Lower lobe of right lung (tissue), 2 donors: ENCODE measurements around the gene ABCA7. TPM values are rescaled to one million over a fixed set of nuclear protein-coding genes. Genes with fewer than 3 reads are reported as not detected.
A peak's percentile ranks its signal among the peaks of the same experiment; 100 is the strongest.

Experiments
- ATAC-seq, 2 donors: fragments of 200-7000 bp; cut with Tn5 transposase; one replicate each; pipeline ENCODE4 v1.9.1; 2020 to 2022; ENCODE audit warnings: mild to moderate bottlenecking in 2 of 2, moderate library complexity in 2 of 2
- DNase-seq: peaks from one replicate; pipeline ENCODE4 v3.0.0-alpha.2; 2020
- H3K27ac ChIP-seq: fragments of 200-600 bp; one replicate; pipeline ENCODE4 v1.8.0; 2022
- H3K27me3 ChIP-seq: fragments of 200-600 bp; one replicate; pipeline ENCODE4 v1.8.0; 2022; ENCODE audit warnings: low read depth
- H3K36me3 ChIP-seq: fragments of 200-600 bp; one replicate; pipeline ENCODE4 v1.8.0; 2022; ENCODE audit warnings: mild to moderate bottlenecking
- H3K4me1 ChIP-seq: fragments of 200-600 bp; one replicate; pipeline ENCODE4 v1.8.0; 2022
- H3K4me3 ChIP-seq: fragments of 200-600 bp; one replicate; pipeline ENCODE4 v1.8.0; 2022; ENCODE audit warnings: mild to moderate bottlenecking
- H3K9me3 ChIP-seq: fragments of 200-600 bp; one replicate; pipeline ENCODE4 v1.8.0; 2022
- intact Hi-C: fragments of 100-400 bp; cut with DNase I; formaldehyde crosslinking; loops from one replicate; pipeline ENCODE4 v1.11.0; 2022
- total RNA-seq: library from RNA; stranded (reverse); fragmentation: NEBNext Ultra II Directional; extraction: Animal tissue kit (Norgen Biotek cat#: 25700); gene quantifications from one replicate; pipeline ENCODE4 v1.2.1, GENCODE V29; 2021
- TF ChIP-seq, protein P1 (sequence below): fragments of 200-600 bp; IDR thresholded peaks from one replicate; pipeline ENCODE4 v1.8.0; 2022; ENCODE audit warnings: antibody characterized with exemption, mild to moderate bottlenecking
- donor health status: DM: no; HTN: yes; CAD: no; lungs with severe emphysema.

Gene ABCA7
- total RNA-seq, 1 donor from 2014 or later, result 53.3 TPM

DNA sequence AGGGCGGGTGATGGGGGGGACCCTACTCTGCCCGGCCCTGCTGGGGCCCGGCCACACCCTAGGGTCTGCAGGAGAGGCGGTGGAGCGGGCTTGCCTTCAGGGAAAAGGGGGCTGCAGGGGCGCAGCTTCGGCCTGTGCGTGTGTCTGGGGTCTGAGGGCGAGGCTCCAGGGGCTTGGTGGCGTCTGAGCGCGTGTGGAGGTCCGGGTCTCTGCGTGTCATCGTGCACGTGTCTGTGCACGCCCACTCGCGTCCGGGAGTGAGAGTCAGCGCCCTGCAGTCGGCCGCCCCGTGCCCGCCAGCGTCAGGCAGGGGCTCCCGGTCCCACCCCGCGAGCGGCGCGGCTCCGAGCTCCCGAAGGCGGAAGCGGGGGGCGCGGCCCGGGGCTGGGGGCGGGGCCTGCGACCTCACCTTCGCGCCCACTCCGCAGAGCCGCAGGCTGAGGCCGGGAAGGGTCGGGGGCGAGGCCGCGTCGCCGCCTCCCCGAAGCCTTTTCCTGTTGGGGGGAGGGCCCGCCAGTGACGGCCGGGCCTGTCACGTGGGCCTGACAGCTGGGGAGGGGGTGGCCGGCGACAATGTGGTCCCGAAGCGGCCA, 26.9 kb downstream of the ABCA7 start, which contains the start of gene ARHGAP45:
TSS of gene ARHGAP45 (plus strand) at position 420 of the 593 bp plus-strand sequence. CDS start 239 bp downstream, outside the sequence.
- Histone ChIP-seq H3K4me1 (peaks cover 62% of the 10 kb centered on the region), H3K27ac (peak within 1 kb of the TSS; percentile 81), H3K4me3 (peak within 1 kb of the TSS; percentile 73), H3K36me3 (peaks cover 7% of the 10 kb centered on the region), H3K9me3 (no peaks in the 10 kb centered on the region), H3K27me3 (peaks cover 8% of the 10 kb centered on the region)
- TF ChIP-seq, protein P1, sequence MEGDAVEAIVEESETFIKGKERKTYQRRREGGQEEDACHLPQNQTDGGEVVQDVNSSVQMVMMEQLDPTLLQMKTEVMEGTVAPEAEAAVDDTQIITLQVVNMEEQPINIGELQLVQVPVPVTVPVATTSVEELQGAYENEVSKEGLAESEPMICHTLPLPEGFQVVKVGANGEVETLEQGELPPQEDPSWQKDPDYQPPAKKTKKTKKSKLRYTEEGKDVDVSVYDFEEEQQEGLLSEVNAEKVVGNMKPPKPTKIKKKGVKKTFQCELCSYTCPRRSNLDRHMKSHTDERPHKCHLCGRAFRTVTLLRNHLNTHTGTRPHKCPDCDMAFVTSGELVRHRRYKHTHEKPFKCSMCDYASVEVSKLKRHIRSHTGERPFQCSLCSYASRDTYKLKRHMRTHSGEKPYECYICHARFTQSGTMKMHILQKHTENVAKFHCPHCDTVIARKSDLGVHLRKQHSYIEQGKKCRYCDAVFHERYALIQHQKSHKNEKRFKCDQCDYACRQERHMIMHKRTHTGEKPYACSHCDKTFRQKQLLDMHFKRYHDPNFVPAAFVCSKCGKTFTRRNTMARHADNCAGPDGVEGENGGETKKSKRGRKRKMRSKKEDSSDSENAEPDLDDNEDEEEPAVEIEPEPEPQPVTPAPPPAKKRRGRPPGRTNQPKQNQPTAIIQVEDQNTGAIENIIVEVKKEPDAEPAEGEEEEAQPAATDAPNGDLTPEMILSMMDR, result no peak
- peak; percentile 75 for DNase-seq
- peak; percentile 8 to 36 for ATAC-seq
- intact Hi-C loops, result no loop called here

- Histone ChIP-seq H3K27ac (peak overlapping the region; percentile 81), H3K4me1 (peaks cover 62% of the 10 kb centered on the region), H3K27me3 (peaks cover 8% of the 10 kb centered on the region), H3K36me3 (peaks cover 8% of the 10 kb centered on the region), H3K9me3 (no peaks in the 10 kb centered on the region), H3K4me3 (peak overlapping the region; percentile 73)
- intact Hi-C loops, result no loop called here
- ATAC-seq, result no peak
- DNase-seq, result peak; percentile 48
- TF ChIP-seq, protein P1, result no peak
Observed at GRCh38 chr19:1067341-1067957, 27.5 kb downstream of the ABCA7 start.

GRCh38 chr19:1068009-1069001, 28.4 kb downstream of the ABCA7 start:
- ATAC-seq, result peak in 1 of 2 donors; percentile 3
- intact Hi-C loops, result no loop called here
- Histone ChIP-seq H3K27me3 (peaks cover 8% of the 10 kb centered on the region), H3K27ac (peak overlapping the region; percentile 81), H3K4me3 (peak overlapping the region; percentile 73), H3K4me1 (peaks cover 62% of the 10 kb centered on the region), H3K9me3 (no peaks in the 10 kb centered on the region), H3K36me3 (peaks cover 13% of the 10 kb centered on the region)
- TF ChIP-seq, protein P1, result no peak
- peak; percentile 76 for DNase-seq

GRCh38 chr19:1069009-1069779, 29.3 kb downstream of the ABCA7 start:
- Histone ChIP-seq H3K27ac (peak overlapping the region; percentile 81), H3K9me3 (no peaks in the 10 kb centered on the region), H3K36me3 (peaks cover 22% of the 10 kb centered on the region), H3K27me3 (peaks cover 8% of the 10 kb centered on the region), H3K4me1 (peaks cover 71% of the 10 kb centered on the region), H3K4me3 (peak overlapping the region; percentile 73)
- ATAC-seq (peak; percentile 25 to 57), DNase-seq (peak; percentile 94)
- intact Hi-C loops, result no loop called here
- TF ChIP-seq, protein P1, result no peak

GRCh38 chr19:1070576-1070930, 30.6 kb downstream of the ABCA7 start:
- intact Hi-C loops, result no loop called here
- DNase-seq, result peak; percentile 48
- Histone ChIP-seq H3K36me3 (peaks cover 23% of the 10 kb centered on the region), H3K4me3 (no peak overlapping the region), H3K27ac (no peak overlapping the region), H3K9me3 (no peaks in the 10 kb centered on the region), H3K27me3 (peaks cover 8% of the 10 kb centered on the region), H3K4me1 (peaks cover 70% of the 10 kb centered on the region)
- ATAC-seq, result no peak
- TF ChIP-seq, protein P1, result no peak
